ENCODE results near the gene MARCHF9. TPM values are rescaled to one million over a fixed set of nuclear protein-coding genes. Genes with fewer than 3 reads are reported as not detected.

MARCHF9 gene
- polyA plus RNA-seq, 1 of the 3 experiments (the other 2 are of a cell fraction), result 24.2 TPM

GRCh38 chr12:57802607-57803006 is 47.7 kb downstream of the MARCHF9 start:
- ChIA-PET CTCF (interaction anchor here (0.8 to 12.0 kb wide), 20 partner anchors 9 to 104 kb away, joined by 3 to 96 read pairs (median 6); partner anchors contain the start of genes AVIL, CYP27B1 and TSFM), POLR2A (no interaction called here)
- 93% methylated on average over 1 of the region's 1 CpG for WGBS (ENCODE audit: low lambda C conversion rate)

More at GRCh38 chr12:57802607-57803006, 47.7 kb downstream of the MARCHF9 start:
- TF ChIP-seq RXRA (IDR thresholded peaks at IDR 0.05; ENCODE audit: borderline replicate concordance, low read depth) (no peak), REST (IDR thresholded peaks at IDR 0.05; ENCODE audit: low read depth, low read length) (no peak), TAF1 (IDR thresholded peaks at IDR 0.05; ENCODE audit: borderline replicate concordance, low read depth, low read length) (no peak), TEAD4 (IDR thresholded peaks at IDR 0.05; ENCODE audit: borderline replicate concordance, insufficient read depth) (no peak), CHD2 (IDR thresholded peaks at IDR 0.05; ENCODE audit: low read length, partially characterized antibody) (no peak), FOXM1 (IDR thresholded peaks at IDR 0.05; ENCODE audit: low read depth) (no peak), YY1 (IDR thresholded peaks at IDR 0.05; ENCODE audit: low read depth) (no peak), FOSL2 (IDR thresholded peaks at IDR 0.05; ENCODE audit: borderline replicate concordance, low read depth) (no peak), RCOR1 (IDR thresholded peaks at IDR 0.05; ENCODE audit: low read length) (no peak), CTCF (IDR thresholded peaks at IDR 0.05) (no peak), JUND (IDR thresholded peaks at IDR 0.05) (no peak), SMC3 (IDR thresholded peaks at IDR 0.05; ENCODE audit: low read depth, low read length) (no peak), RAD21 (IDR thresholded peaks at IDR 0.05; ENCODE audit: low read length) (no peak), PBX3 (IDR thresholded peaks at IDR 0.05) (no peak)
- H3K4me2 ChIP-seq, result no peak overlapping the region
- no peaks in the 10 kb centered on the region for H3K9me2 ChIP-seq
- peaks cover 27 to 60% of the 10 kb centered on the region in 2 experiments for H3K36me3 ChIP-seq (replicated peaks in 1 of 2; ENCODE audit: control insufficient read depth in 1 of 2, insufficient read depth in 2 of 2, low read length in 1 of 2)
- no peak overlapping the region for H3K4me3 ChIP-seq (ENCODE audit: low read depth in 2 of 2, low read length in 1 of 2)
- no peak for DNase-seq
- peaks cover 7% of the 10 kb centered on the region for H3F3A ChIP-seq (replicated peaks; ENCODE audit: insufficient read depth)
- no peaks in the 10 kb centered on the region for H3K79me2 ChIP-seq (ENCODE audit: insufficient read depth)
- no peak overlapping the region for H3K9ac ChIP-seq
- no peaks in the 10 kb centered on the region for H4K20me1 ChIP-seq (ENCODE audit: insufficient read depth)
- H2AFZ ChIP-seq (ENCODE audit: low read depth), result no peak overlapping the region
- no peak overlapping the region for H3K27ac ChIP-seq (ENCODE audit: low read depth in 2 of 2, low read length in 1 of 2)
- H3K27me3 ChIP-seq (ENCODE audit: insufficient read depth), result no peaks in the 10 kb centered on the region
- no peaks in the 10 kb centered on the region for H3K9me3 ChIP-seq
- H3K4me1 ChIP-seq (ENCODE audit: control insufficient read depth in 1 of 2, insufficient read depth in 2 of 2, low read depth in 1 of 2, low read length in 1 of 2), result no peaks in the 10 kb centered on the region; a peak in 1 of 4 replicates

All from SK-N-SH (cell line).